NCI-H345 treated with DMSO at 0.1 percent for 48 hours (cell line): ENCODE results near the gene GNAI2.
"Not testable (repeated sequence)": the region's sequence is repeated elsewhere in the genome, so short reads cannot be mapped to it uniquely, and the experiment has no call there.

ENCODE experiments used
- DNase-seq: peaks from one replicate; lab custom pipeline; 2025; ENCODE audit not compliant: unreplicated experiment; lab: John Stamatoyannopoulos, UW

GNAI2 gene

DNA sequence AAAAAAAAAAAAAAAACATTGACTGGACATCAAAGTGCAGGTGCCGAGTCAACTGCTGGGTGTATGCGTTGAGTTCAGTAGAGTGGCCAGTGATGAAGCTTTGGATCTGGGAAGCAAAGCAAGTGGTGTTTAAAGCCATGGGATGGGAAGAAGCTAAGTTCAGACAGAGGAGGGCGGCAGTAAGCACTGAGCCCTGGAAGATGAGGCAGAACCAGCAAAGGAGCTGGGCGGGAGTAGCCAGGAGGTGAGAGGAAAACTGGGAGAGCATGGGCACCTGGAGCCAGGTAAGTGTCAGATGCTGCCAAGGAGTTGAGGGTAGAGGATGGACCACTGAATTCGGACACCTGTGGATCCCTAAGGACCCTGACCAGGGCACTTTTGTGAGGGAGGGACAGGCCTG is 11.4 kb upstream of the GNAI2 start:
- DNase-seq = no peak

DNA sequence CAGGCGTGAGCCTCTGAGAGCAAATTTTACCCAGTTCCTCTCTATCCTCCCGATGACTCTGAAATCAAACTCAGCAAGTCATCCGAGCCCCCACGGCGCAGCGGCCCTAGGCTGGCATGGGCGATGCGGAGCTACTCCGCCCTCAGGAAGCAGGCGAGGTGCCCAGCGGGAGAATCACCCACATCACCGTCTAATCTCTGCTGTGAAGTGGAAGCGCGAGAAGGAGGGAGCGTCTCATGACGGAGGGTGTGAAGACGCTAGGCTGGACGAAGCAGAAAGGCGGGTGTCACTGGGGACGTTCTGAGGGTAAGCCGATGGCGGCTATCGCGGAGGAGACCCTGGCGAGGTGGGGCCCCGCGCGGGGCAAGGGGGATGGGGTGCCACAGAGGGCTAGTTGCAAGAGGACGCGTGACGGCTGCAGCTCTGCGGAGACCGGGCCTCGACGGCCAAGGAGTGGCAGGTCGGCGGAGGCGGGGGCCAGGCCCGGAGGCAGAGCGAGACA is 9.1 kb upstream of the GNAI2 start:
- peak; percentile 46 for DNase-seq

DNA sequence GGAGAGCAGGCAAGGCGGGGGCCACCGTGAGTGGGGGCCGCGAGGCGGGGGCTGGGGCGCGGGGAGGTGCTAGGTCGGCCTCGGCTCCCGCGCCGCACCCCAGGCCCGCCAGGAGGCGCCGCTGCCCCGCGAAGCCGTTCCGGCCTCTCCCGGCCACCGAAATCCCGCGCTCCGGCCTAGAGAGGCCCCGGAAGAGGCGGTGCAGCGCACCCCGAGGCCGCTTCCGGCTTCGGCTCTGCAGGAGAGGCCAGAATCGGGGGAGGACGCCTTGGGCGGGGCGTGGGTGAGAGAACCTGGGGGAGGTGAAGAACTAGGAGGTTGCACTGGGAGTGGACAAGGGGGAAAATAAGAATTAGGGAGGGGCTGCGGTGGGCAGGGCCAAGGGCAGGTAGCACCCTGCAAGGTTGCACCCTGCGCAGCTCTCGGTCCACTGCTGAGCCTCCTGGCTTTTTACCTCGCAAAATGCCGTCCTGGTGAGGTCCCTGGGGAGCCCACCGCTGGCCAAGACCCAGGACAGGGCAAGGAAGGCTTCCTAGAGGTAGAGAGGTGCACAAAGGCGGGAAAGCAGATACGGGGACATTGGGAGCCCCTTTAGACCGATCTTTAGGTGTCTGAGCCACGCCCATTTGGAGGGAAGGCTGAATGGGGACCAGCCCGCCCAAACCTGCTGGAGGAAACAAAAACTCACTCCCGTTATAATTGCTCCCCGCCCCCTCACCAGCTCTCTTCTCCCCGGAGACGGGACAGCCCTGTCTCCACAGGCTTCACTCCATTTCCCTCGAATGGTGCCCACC is 8.4 kb upstream of the GNAI2 start:
- peak; percentile 70 for DNase-seq

DNA sequence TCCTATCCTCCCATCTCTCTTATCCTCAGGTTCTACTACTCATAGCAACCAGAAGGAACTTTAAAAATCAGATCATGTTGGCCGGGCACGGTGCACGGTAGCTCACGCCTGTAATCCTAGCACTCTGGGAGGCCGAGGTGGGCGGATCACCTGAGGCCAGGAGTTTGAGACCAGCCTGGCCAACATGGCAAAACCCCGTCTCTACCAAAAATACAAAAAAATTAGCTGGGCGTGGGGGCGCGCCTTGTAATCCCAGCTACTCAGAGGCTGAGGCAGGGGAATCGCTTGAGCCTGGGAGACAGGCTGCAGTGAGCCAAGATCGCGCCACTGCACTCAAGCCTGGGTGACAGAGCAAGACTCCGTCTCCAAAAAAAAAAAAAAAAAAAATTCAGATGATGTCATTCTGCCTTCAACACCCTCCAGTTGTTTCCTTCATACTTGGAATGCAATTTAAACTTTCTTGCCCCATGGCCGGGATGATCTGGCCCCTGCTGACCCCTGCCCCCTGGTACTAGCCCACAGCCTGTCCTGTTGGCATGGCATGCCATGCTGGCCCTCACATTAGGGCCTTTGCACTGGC is 7.7 kb upstream of the GNAI2 start:
- not testable (repeated sequence) for DNase-seq

DNA sequence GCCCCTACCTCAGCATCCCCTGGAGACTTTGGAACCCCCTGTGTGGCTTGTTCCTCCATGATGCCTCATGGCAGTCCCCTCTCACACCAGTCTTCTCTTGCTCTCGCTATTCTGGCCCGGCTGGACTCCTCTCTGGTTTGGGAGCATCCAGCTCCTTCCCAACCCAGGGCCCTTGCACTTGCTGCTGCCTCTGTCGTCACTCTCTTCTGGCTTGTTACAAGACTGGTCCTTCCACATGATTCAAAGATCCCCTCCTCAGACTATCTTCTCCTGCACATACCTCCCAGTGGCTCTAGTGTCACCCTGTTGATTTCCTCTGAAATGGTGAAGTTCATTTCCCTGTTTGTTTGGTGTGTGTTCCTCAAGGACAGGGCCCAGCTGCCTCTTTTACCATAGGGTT is 6.5 kb upstream of the GNAI2 start:
- DNase-seq = no peak

DNA sequence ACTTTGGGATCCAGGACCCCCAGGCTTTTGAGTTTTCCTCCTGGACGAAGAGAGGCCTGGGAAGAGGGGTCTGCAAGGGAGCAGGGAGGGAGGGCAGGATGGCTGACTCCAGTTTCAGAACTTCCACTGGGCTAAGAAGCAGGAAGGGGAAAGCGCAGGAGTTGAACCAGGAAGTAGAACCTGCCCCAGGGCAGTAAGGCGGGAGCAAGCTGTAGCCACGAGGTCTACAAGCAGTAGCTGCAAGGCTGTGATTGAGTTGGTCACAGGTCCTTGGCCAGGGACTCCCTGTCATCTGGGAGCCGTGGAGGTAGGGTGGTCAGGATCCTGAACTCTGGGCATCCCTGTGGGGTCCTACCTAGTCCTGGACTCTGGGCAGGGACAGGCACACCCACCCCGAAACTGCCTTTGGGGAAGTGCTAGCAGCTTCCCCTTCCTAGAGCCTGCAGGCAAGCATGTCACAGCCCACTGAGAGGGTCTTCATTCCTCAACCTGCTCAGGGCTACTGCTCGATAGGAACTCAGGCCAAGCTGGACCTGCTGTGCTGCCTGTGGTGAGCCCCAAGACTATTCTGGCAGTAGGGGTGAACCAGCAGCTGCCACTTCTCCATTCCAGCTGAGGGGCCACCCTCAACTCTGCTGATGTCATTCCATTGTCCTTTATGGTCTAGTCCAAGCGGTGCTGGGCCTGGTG is 5.8 kb upstream of the GNAI2 start:
- DNase-seq = no peak

DNA sequence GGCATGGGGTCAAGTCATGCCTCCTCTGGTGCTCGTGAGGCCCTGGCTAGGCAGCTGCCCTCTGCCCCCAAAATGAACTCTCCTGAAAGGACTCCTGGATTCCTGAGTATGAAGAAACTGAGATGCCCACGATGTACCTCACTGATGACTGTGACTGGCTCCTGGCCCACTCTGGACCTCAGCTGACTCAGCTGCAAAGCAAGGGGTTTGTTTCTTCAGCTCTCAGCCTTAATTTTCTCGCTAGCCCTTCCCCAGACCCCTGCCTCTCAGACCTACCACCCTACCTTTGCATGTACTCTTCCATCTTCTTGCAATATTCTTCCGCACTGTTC is 5.2 kb upstream of the GNAI2 start:
- DNase-seq = no peak

DNA sequence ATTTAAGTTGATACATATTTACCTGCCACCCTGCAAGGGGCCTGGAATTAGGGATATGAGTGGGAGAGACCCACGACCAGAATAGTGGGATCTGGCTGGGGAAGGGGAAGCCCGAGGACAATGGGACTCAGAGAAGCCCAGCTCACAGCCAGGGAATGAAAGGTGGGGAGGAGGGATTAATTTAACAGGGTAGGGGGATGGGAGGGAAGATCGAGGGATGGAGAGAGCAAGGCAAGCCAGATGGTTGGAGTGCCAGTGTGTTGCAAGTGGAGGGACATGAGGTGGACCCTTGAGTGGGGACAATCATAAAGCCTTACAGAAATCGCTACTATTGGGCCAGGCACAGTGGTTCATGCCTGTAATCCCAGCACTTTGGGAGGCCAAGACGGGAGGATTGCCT is 4.4 kb upstream of the GNAI2 start:
- DNase-seq = no peak

DNA sequence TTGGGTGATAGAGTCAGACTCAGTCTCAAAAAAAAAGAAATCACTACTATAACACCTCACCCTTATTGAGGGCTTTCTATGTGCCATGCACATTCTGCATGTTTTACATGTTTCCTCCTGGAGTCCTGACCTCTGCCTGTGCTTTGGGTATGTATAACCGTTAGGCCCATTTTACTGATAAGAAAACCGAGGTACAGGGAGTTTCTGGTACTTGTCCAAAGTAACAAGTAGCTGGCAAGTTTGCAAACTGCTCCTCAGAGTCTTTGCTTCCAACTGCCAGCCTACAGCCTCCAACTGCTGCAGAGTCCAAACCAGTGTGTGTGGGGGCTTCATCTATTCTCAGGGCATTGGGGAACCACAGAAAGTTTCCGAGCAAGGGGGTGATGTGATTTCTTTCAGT is 3.7 kb upstream of the GNAI2 start:
- DNase-seq = no peak

DNA sequence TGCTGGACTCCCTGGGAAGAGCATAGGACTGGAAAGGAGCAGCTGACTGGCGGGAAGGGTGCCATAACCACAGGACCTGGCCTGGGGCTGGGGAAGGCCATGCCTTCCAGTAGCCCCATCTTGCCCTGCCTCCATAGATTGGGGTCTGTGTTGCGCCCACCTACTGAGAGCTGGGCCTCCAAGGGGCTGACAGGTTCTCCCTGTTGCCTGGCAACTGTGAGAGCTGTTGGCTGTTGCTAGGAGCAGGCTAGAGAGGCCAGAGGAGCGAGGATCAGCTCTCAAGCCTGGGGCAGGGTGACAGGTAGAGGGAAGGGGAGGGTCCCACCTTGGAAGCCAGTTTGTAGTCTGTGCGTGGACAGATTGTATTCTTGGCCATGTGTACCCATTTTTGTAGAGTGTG is 2.8 kb upstream of the GNAI2 start:
- no peak for DNase-seq

DNA sequence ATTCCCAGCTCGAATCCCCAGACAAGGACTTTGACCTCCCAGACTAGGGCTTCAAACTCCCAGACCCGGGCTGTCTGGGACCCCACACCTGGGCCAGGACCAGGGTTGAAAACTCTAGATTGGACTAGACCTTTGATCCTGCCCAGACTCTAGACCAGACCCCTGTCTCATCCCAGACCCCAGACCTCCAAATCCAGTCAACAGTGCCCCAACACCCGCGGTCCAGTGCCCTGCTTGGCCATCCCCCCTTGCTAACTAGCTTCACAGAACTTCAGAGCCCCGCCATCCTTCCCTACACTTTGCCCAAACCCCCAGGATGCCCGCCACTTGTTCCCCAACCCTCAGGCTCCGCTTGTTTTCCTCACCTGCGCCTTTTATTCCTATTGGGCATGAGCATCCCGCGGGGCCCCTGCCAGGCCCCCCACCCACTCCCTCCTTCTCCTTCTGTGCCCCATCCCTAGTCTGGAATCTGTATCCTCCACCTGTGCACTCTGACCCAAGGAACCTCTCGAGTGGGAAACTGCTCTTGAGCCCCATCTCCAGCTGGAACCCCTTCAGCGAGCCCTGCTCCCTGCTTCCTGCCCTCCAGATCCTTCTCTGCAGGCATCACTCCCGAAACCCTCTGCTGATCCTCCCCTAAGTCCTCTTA is 604 bp downstream of the GNAI2 start:
- no peak for DNase-seq

DNA sequence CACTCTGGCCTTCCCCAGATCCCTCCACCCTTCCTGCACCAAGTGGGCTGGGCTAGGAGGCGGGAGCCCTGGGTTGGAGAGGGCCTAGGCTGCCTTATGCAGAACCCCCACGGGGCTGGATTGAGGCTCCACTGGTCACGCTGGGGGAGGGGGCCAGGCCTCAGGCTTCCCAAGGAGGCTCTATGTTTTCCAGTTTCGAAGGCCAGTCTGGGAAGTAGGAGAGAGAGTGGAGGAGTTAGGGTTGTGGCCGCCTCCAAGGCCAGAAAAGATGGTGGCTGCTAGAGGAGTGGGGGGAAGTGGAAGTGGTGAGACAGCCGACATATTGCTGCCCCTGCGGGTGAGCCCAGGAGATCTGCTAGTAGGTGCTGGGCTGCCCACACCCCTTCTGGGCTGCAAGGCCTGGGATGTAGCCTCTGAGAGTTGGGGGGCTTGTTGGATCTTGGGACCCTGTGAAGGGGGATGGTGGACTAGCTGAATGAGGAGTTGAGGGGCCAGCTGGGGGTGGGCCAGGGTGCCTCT is 1.2 kb downstream of the GNAI2 start:
- no peak for DNase-seq

DNA sequence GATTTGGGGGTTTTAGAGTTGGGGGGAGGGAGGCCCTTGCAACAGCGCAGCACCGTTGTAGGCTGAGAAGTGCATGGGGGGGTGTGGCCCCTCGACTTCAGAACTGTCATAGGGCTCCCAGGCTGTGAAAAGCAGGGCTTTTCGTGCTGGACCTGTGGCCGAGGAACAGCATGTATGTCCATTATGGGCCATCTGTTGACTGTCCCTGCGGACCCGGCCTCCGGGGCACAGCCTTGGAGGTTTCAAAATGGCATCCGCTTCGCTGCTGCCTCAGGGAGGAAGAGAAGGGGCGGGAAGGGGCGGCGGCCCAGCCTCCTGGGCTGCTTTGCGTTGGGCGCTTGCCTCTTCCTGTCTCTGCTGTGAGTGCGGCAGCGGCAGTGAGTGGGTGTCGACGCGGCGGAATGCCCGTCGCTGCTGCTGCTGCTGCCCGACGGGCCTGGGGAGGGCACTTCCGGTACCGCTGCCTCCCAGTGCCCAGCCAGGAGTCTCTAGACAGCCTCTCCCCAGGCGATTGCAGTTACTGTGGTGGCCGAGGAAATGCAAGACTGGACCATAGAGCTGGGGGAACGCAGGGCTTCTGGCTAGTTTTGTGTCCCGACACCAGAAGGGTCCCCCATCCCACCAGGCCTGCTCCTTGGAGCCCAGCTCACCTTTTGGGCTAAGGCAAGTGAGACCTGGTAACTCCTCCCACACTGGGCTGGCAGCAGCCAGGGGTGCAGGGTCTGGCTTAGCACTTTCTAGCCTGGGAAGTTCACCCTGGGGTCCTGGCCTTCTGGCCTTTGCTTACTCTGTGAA is 1.9 kb downstream of the GNAI2 start:
- peak; percentile 16 for DNase-seq

DNA sequence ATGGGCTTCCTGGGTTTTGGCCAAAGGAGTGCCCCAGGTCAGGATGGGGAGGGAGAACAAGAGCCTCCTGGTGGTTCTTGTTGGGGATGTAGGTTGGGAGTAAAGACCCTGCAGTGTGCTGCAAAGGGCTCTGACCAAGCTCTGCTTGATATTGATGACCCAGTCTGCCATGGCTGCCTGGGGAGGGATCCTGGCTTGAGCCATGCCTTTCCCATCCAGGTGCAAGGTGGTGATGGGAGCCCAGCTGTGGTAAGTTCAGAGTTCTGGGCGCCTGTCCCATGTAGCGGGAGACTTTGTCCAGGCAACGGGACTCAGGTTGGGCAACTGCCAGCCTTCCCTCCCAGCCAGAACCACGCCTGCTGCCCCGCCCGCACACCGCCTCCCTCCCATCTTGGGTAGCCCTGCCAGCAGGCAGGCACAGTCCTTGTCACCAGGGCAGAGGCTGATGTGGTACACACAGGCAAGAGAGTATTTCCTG is 2.6 kb downstream of the GNAI2 start:
- DNase-seq = no peak

DNA sequence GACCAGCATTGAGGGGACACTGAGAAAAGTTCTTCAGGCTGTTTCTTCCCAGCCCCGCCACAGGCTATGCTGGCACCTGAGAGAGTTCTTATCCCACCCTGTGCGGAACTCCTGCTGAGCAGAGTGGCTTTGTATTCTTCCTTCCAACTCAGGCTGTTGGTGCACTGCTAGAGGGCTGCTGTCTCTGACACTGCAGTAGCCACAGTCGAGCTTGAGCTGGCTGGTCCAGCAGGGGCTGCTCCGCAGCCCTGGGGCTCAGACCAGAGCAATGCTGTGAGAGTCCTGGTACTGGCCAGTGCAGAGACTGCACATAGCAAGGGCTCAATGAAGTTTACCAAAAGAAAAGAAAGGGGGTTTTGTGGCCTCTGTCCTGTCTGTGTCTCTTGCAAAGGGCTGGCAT is 3.6 kb downstream of the GNAI2 start:
- no peak for DNase-seq

DNA sequence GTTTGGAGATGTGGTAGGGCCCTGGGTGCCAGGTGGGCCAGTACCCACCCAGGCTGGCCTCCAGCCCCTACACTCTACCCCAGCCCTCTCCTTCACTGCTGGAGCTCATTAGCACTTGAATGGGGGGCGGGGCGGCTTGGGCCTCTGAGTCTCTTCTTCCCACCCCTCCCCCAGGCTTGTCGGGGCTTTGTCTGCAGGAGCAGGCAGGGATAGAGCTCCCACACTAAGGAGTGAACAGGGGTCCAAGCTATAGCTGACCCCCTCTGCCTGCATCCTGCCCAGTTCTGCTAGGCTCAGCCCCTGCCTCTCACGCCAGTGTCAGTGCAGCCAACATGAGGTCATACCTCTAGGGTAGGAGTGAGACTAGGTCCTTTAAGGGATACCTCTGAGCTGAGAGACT is 5.2 kb downstream of the GNAI2 start:
- peak; percentile 23 for DNase-seq

DNA sequence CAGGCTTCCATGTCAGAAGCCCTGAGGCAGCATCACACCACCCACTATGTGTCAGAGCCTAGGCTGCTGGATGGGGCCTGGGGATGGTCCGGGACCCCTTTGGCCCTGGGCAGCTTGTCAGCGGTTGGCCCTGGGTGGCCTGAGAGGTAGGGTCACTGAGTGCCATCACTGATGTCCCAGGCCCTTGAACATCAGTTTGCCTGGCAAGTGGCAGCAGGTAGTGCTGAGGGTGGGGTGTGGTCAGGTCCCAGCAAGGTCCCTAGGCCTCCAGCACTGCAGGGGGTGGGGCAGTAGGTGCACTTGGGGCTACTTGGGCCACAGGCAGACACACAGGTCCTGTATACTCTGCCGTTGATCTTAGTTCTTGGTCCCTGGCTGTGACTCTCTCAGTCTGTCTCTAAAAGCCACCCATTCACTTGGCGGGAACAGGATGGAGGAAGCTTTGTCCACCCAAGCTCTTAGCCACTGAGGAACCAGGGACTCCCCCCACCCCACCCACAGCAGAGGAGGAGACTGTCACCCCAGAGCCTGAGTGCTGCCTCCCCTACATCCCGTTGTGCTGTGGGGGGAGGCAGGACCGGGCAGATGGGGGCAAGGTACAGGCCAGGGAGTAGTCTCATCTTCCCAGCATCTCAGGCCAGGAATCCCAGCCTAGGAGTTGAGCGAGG is 5.8 kb downstream of the GNAI2 start:
- no peak for DNase-seq

DNA sequence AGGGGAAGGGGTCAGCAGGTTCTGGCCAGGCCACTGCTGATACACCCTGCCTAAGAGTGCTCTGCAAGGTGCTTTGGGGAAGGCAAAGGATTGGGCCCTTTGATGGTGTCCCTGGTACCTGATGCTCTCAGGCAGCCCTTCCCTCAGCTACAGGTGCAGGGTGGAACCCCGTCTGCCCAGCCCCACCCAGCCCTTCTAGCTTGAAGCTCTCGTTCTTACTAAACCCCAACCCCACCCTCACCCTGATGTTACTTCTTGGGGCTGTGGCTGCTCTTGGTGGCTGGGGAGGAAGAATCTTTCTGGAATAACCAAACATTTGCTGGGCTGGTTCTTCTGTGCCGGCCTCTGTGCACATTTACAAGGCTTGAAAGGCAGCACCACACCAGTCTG is 6.4 kb downstream of the GNAI2 start:
- DNase-seq = no peak

DNA sequence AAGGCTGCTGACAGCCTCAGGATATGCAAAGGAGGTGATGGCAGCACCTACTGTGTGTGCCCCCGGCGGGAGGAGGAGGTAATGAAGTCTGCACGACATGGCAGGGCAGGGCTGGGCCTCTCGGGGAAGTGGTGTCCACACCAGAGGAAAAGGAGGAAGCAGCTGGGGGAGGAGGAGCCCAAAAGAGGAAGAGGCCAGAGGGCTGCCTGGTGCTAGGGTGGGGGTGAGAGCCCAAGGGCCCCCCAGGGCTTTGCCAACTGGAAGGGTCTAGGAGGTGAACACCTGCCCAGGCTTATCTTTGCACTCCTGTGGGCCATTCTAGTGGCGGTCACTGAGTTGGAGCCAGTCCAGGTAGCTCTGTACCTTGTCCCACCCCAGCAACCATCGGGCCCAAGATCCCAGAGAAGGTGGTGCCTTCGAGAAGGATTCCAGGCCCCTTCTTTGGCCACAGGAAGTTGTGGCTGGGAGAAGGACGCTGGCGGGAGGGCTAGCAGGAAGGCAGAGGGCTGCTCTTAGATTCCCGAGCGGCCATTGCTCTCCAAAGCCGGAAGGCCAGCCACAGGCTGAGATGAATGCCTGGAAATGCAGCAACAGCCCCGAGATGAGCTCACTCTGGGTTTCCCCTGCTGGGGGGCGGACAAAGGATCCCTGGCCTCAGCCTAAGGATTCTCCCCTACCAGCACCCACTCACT is 7.0 kb downstream of the GNAI2 start:
- DNase-seq = no peak

DNA sequence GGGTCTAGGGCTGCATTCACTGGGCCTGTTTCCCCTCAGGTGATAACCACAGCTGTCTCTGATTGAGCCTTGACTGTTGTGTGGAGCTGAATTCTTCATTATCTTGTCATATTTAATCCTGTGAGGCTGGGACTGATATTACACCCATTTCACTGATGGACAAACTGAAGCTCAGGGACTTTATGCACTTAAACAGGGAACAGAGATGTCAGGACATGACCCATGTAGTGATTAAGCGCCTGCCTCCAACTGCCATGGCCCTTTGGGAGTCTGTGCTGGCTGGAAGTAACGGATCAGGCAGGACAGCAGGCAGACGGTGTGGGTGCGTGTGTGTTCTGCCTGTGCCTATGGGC is 7.5 kb downstream of the GNAI2 start:
- DNase-seq = no peak
